Measurements from ENCODE around the gene GRIK2. TPM values are rescaled to one million over a fixed set of nuclear protein-coding genes. Genes with fewer than 3 reads are reported as not detected.

GRIK2 gene
- total and polyA plus RNA-seq, 12 donors, result 0.09 to 10.6 (median 1.9) TPM

GRCh38 chr6:101655109-101655508 lies 261.6 kb downstream of the GRIK2 start:
- Histone ChIP-seq H3K27me3 (no peaks in the 10 kb centered on the region), H3K4me1 (replicated peaks in 1 of 2) (no peaks in the 10 kb centered on the region), H3K4me3 (no peak overlapping the region), H3K36me3 (replicated peaks in 1 of 2) (no peaks in the 10 kb centered on the region), H3K9me3 (replicated peaks in 1 of 3) (no peaks in the 10 kb centered on the region), H3K27ac (no peak overlapping the region)
- DNase-seq, result no peak
- intact Hi-C loops (cut with DNase I), result no loop called here
- TF ChIP-seq CTCF (IDR thresholded peaks at IDR 0.05) (no peak), POLR2A (IDR thresholded peaks at IDR 0.05) (no peak)

GRCh38 chr6:101662111-101662897 lies 268.8 kb downstream of the GRIK2 start:
- WGBS, 4 donors, result 88 to 95% (median 90%) methylated on average over 2 of the region's 2 CpGs
- no peaks in the 10 kb centered on the region for H3K27me3 ChIP-seq
- no peaks in the 10 kb centered on the region for H3K9me3 ChIP-seq (replicated peaks in 1 of 3)
- no peaks in the 10 kb centered on the region for H3K4me1 ChIP-seq (replicated peaks in 1 of 2)
- H3K27ac ChIP-seq, result no peak overlapping the region
- TF ChIP-seq POLR2A (IDR thresholded peaks at IDR 0.05) (no peak), CTCF (IDR thresholded peaks at IDR 0.05) (no peak)
- intact Hi-C loops (cut with DNase I), result no loop called here
- no peak for DNase-seq
- H3K36me3 ChIP-seq (replicated peaks in 1 of 2), result no peaks in the 10 kb centered on the region
- H3K4me3 ChIP-seq, result no peak overlapping the region

GRCh38 chr6:101663100-101663499 lies 269.6 kb downstream of the GRIK2 start:
- H3K27ac ChIP-seq, result no peak overlapping the region
- intact Hi-C loops (cut with DNase I), result no loop called here
- WGBS, 4 donors, result 49 to 69% (median 58%) methylated on average over 6 of the region's 6 CpGs
- H3K4me1 ChIP-seq (replicated peaks in 1 of 2), result no peaks in the 10 kb centered on the region
- TF ChIP-seq CTCF (IDR thresholded peaks at IDR 0.05) (no peak), POLR2A (IDR thresholded peaks at IDR 0.05) (no peak)
- H3K36me3 ChIP-seq (replicated peaks in 1 of 2), result no peaks in the 10 kb centered on the region
- no peak overlapping the region for H3K4me3 ChIP-seq
- H3K9me3 ChIP-seq (replicated peaks in 1 of 3), result no peaks in the 10 kb centered on the region
- no peak for DNase-seq
- no peaks in the 10 kb centered on the region for H3K27me3 ChIP-seq

DNA sequence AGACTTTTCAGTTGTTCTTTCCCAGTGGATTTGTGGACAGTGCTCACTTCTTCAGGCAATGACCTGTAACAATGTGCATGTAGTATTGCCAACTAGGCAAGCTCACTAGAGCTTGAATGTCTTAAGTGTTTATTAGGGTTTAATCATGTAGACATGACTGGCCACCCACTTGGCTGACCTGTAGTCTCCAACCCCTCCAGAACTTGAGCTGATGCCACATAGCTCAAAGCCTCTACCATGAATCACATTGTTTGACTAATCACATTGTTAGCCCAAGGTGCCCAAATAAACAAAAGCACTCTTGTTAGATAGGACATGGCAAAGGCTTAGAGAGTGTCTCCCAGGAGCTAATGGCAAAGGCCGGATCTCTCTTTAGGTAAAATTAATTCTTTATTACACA lies 272.7 kb downstream of the GRIK2 start:
- H3K4me3 ChIP-seq, result no peak overlapping the region
- no peak for DNase-seq
- no peaks in the 10 kb centered on the region for H3K9me3 ChIP-seq (replicated peaks in 1 of 3)
- H3K27ac ChIP-seq, result no peak overlapping the region
- intact Hi-C loops (cut with DNase I), result no loop called here
- no peaks in the 10 kb centered on the region for H3K36me3 ChIP-seq (replicated peaks in 1 of 2)
- H3K4me1 ChIP-seq (replicated peaks in 1 of 2), result no peaks in the 10 kb centered on the region
- H3K27me3 ChIP-seq, result no peaks in the 10 kb centered on the region
- 50 to 69% (median 65%) methylated on average over 1 of the region's 1 CpG for WGBS, 4 donors
- TF ChIP-seq CTCF (IDR thresholded peaks at IDR 0.05) (no peak), POLR2A (IDR thresholded peaks at IDR 0.05) (no peak)

All from adrenal gland (tissue), 12 donors.